ENCODE results near the gene DDX3X. TPM values are rescaled to one million over a fixed set of nuclear protein-coding genes. Genes with fewer than 3 reads are reported as not detected.

The DDX3X gene
- total RNA-seq, 2 donors from 2014 or later: 251 to 310 TPM

- peak; percentile 54 for DNase-seq (ENCODE audit: low spot score)
- intact Hi-C loops (cut with DNase I): no loop called here
Measured at GRCh38 chrX:41322821-41323603, 10.9 kb upstream of the DDX3X start.

DNA sequence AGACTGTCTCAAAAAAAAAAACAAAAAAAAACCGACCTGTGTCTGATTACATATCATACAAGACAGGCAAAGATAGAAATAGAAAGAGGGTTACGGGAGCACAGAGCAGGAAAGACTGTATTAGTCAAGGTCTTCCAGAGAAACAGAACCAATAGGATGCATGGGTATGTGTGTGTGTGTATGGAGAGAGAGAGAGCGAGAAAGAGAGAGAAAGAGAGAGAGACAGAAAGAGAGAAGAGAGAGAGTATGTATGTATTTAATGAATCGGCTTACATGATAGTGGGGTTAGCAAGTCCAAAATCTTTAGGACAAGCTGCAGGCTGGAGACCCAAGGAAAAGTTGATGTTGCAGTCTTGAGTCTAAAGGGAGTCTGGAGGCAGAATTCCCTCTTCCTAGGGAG lies 7.5 kb upstream of the DDX3X start:
- no peak for DNase-seq (ENCODE audit: low spot score)
- intact Hi-C loops (cut with DNase I): no loop called here

DNA sequence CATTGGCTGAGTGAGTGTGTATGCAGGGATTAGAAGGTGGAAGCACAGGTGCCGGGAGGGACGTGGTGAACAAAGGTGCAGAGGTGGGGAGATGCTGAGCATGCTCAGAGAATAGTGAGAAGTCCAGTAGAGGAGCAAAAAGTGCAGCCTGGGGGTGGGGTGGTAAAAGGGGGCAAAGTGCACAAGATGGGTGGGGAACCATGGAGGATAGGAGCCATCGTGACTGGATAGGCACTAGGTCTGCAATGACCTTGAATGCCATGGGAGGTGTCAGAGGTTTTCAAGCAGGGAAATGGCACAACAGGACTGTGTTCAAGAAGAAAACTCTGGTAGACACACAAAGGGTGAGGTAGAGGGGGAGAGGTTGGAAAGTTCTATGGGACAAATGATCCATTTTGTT lies 6.6 kb upstream of the DDX3X start:
- intact Hi-C loops (cut with DNase I): no loop called here
- peak; percentile 43 for DNase-seq (ENCODE audit: low spot score)

DNA sequence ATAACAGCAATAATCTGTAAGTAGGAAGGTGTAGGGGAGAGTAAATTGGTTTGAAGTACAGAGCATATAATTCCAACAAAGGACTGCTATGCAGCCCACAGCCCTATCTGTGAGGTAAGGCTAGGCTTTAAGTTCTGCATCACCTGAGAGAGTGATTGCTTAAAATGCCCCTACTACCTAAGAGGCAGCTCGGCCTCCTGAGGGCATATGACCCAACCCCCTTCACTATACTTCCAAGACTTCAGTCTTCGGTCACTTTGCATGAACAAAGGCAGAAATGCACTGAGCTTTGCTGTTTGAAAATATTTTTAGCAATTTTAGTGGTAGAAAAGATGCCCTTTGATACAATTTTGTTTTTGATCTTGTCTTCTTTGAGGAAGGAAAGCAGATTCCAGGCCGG lies 4.9 kb upstream of the DDX3X start:
- intact Hi-C loops (cut with DNase I): no loop called here
- no peak for DNase-seq (ENCODE audit: low spot score)

DNA sequence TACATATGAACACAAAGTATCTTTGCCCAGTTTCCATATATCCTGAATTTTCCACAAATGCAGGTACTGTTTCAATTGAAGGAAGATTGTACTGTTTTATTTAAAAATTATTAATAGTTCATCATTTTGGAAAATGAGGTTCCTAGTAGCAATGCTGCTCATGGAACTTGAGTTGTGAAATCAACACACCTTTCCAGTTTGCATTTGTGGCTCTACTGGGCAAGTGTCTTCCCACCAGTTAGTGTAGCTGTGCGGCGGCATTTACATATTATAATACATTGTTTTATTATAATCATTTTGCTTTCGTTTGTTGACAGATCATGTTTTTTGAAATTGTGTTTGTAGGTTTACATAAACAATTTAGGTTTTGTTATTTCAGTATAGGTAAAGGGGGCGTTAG lies 2.0 kb upstream of the DDX3X start:
- intact Hi-C loops (cut with DNase I): no loop called here
- no peak for DNase-seq (ENCODE audit: low spot score)

- peak; percentile 86 for DNase-seq (ENCODE audit: low spot score)
- intact Hi-C loops (cut with DNase I): no loop called here
Measured at GRCh38 chrX:41332408-41333002, 1.5 kb upstream of the DDX3X start.

DNA sequence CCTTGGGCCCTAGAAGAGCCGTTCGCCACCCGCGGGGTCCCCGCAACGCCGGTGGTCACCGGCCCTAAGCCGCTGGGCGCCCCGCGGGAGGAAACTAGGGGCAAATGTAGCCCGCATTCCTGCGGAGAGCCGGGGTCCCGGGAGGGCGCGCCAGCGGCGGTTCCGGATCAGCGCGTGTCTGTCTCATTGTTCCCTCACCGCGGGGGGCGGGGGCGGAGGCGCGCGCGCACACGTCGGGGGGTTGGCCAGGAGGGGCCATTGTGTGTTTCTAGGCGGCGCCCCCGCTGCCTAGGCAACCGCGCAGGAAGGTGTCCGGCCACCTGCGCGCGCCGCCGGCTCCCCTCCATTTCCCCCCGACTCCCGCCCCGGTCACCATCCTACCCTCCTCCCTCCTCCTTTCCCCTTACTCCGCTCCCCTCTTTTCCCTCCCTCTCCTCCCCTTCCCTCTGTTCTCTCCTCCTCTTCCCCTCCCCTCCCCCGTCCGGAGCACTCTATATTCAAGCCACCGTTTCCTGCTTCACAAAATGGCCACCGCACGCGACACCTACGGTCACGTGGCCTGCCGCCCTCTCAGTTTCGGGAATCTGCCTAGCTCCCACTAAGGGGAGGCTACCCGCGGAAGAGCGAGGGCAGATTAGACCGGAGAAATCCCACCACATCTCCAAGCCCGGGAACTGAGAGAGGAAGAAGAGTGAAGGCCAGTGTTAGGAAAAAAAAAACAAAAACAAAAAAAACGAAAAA lies 789 bp upstream of the DDX3X start:
- DNase-seq (ENCODE audit: low spot score): peak; percentile 96
- intact Hi-C loops (cut with DNase I): no loop called here

DNA sequence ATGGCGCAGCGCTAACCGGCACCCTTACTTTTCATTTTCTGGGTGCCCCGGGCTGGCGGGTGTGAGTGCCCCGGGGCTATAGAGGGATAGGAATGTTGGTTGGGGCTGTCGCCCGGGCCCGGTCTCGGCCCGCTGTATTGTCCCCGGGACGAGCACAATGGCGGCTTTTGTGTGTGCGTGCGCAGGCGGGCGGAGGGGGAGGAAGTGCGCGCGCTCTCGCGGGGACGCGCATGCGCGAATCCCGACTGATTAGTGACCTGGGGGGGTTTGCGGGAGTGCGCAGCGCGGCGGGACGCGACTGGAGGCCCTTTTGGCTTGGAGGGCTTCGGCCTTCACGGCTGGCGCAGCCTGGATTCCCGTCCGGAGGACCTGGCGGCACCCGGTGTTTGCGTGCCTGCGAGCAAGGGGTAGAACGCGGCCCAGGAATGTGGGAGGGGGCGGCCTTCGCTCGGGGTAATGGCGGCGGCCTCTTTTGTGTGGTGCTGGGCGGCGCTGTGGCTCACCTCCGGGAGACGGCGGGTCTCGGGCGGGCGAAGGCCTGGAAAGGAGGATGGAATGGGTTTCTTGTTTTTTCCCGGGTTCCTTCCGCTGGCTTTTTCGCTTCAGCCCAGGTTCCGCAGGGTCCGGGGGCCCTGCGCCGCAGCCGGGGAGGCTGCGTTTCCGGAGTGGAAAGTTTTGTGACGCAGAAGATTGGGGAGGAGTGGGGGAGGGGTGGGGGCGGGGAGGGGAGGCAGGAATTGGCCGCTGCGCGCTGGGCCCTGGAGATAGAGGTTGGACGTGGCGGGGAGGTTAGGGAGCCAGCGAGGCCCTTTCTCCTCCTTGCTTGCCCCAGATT lies 618 bp downstream of the DDX3X start:
- intact Hi-C loops (cut with DNase I): no loop called here

DNA sequence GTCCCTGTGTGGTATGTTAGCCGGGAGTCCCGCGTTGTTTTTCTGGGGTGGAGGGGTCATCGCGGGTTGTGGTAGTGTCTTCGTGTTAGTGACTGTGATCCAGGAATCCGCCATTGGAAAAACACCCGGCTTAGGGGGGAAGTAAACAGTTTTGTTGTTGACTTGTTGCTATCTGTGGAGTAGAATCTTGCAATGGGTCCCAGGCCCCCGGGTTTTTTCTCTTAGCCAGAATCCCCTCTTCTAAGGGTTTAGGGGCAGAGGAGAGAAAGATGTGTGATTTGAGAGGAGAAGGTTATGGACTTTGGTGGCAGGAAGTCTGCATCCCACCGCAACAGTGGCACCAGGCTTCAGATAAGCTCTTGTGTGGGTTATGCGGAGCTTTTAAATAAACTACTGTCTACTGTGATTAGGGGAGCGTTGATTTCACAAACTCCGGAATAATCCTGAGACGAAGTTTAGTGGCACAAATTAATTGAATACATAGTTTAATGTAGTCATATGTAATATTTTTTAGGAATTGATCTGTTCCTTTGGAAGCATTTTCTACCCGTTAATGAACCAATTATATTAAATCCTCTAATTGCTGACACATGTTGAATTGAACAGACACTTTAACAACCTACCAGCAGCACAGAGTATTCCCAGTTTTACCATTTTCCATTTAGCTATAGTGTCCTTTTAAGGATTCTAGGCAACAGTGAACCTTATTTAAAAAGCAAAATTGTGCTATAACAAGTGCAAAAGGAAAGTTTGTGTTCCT lies 1.4 kb downstream of the DDX3X start:
- intact Hi-C loops (cut with DNase I): no loop called here
- peak; percentile 40 for DNase-seq (ENCODE audit: low spot score)

More for the DNA sequence above, 618 bp downstream of the DDX3X start:
- DNase-seq (ENCODE audit: low spot score): peak; percentile 98

DNA sequence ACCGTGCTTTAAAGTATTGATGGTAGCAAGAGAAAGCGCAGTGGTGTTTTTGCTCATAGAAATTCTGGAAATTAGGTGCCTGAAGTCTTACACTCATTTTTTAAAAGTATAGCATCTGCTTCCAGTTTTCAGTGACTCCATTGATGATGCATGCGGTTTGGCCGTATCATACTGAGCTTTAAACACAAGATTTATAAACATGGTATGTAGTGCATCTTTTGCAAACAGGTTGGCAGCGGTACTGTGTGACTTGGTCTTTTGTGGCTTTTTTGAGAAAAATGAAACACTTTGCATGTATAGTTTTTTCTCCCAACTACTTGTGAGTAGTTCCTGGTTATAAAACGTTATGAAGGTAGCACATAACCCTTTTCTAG lies 2.0 kb downstream of the DDX3X start:
- DNase-seq (ENCODE audit: low spot score): no peak
- intact Hi-C loops (cut with DNase I): no loop called here

DNA sequence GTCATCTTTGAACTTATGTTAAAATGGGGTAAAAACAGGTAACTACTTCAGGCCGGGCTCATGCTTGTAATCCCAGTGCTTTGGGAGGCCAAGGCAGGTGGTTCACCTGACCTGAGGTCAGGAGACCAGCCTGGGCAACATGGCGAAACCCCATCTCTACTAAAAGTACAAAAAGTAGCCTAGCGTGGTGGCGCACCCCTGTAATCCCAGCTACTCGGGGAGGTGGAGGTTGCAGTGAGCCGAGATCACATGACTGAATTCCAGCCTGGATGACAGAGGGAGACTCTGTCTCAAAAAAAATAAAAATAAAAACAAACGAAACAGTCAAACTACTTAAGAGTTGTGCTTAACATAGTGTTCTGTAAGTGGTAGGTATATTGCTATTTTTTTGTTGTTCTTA lies 2.5 kb downstream of the DDX3X start:
- peak; percentile 44 for DNase-seq (ENCODE audit: low spot score)
- intact Hi-C loops (cut with DNase I): no loop called here

GRCh38 chrX:41337140-41337539 lies 3.2 kb downstream of the DDX3X start:
- no peak for DNase-seq (ENCODE audit: low spot score)
- intact Hi-C loops (cut with DNase I): no loop called here

DNA sequence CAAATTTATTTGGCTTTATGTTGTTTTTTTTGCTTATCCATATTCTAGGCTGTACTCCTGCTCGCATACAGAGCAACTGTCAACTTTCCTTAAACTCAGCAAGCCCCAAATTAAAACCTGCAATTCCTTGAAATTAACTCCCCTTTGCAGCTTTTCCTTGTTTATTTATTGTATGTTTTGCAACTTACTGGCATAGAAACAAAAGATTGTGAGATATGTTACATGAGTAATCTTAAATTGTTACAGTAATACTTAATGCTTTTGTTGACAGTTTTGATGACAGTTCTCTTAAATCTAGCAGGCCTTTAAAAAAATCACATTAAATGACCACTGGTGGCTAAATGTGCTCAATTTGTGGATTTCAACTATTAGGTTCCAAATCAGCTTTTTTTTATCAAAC lies 4.5 kb downstream of the DDX3X start:
- intact Hi-C loops (cut with DNase I): no loop called here
- DNase-seq (ENCODE audit: low spot score): no peak

DNA sequence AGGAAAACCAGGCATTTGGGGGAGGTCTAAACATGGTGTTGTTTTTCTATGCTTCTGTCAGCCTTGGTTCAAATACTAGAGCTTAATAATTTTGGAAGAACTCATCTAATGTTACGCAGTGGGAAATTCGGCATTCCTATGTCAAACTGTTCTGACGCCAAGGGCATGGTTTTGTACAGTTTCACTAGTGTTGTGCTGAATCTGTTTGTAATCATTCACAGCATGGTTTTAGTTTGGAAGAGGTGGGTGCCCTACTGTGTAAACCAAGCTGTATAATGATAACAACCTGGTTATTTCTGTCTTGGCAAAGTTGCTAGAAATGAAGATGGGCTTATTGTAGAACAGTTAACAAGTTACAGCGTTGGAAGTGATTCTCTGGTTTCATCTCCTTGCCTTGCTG lies 5.2 kb downstream of the DDX3X start:
- intact Hi-C loops (cut with DNase I): no loop called here
- no peak for DNase-seq (ENCODE audit: low spot score)

GRCh38 chrX:41344053-41344452 lies 10.1 kb downstream of the DDX3X start:
- intact Hi-C loops (cut with DNase I): no loop called here
- no peak for DNase-seq (ENCODE audit: low spot score)

DNA sequence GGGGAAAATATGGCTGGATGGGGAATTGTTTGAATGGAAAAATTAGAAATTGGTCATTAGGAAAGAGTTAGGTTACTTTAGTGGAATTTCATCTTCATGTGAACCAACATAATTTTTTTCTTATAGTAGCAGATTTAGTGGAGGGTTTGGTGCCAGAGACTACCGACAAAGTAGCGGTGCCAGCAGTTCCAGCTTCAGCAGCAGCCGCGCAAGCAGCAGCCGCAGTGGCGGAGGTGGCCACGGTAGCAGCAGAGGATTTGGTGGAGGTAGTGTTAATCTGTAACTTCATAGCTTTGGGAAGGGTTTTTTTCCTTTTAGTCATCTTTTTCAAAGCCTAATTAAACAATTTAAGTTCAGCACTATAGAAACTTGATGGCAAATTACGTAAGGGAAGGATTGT lies 13.2 kb downstream of the DDX3X start:
- intact Hi-C loops (cut with DNase I): no loop called here

GRCh38 chrX:41348551-41348950 lies 14.6 kb downstream of the DDX3X start:
- intact Hi-C loops (cut with DNase I): no loop called here
- DNase-seq (ENCODE audit: low spot score): no peak

More for the DNA sequence above, 13.2 kb downstream of the DDX3X start:
- DNase-seq (ENCODE audit: low spot score): no peak

- intact Hi-C loops (cut with DNase I): no loop called here
- DNase-seq (ENCODE audit: low spot score): no peak
Measured at GRCh38 chrX:41350150-41350975, 16.4 kb downstream of the DDX3X start.
